ENCODE data around the gene ERAL1.

GRCh38 chr17:28862561-28862960 lies 7.7 kb downstream of the ERAL1 start:
- no peak for TF ChIP-seq CTCF (optimal IDR thresholded peaks at IDR 0.05 in 1 of 3, IDR thresholded peaks at IDR 0.05 in 1 of 3, conservative IDR thresholded peaks at IDR 0.05 in 1 of 3; ENCODE audit: extremely low read depth in 1 of 3, insufficient read depth in 2 of 3, low read length in 3 of 3)
- no peak for TF ChIP-seq EZH2 (IDR thresholded peaks at IDR 0.05; ENCODE audit: low read length)

Measured in keratinocyte (primary cell).